GM23248 (cell line): ENCODE measurements around the gene GASK1A. TPM values are rescaled to one million over a fixed set of nuclear protein-coding genes. Genes with fewer than 3 reads are reported as not detected.

ENCODE experiments used
- DNase-seq: peaks from one replicate; pipeline ENCODE4 v3.0.0-alpha.2; 2015
- H2AFZ ChIP-seq: fragments of 200-600 bp; sonication (generic); 2 replicates; pipeline ENCODE4 v1.6.1; 2016; ENCODE audit warnings: antibody characterized with exemption
- H3F3A ChIP-seq: fragments of 200-600 bp; sonication (generic); 2 replicates; pipeline ENCODE4 v1.6.1; 2016; ENCODE audit warnings: mild to moderate bottlenecking, antibody characterized with exemption, mixed run types; ENCODE audit not compliant: insufficient read depth
- H3K27ac ChIP-seq: fragments of 200-600 bp; sonication (generic); 2 replicates; pipeline ENCODE4 v1.5.1; 2016; ENCODE audit warnings: mild to moderate bottlenecking
- H3K27me3 ChIP-seq: fragments of 200-600 bp; sonication (generic); replicated peaks from 2 replicates; pipeline ENCODE4 v1.6.1; 2016; ENCODE audit warnings: mild to moderate bottlenecking; ENCODE audit not compliant: insufficient read depth
- H3K36me3 ChIP-seq: fragments of 200-600 bp; sonication (generic); 2 replicates; pipeline ENCODE4 v1.6.1; 2016; ENCODE audit warnings: low read depth, mild to moderate bottlenecking
- H3K4me1 ChIP-seq: fragments of 200-600 bp; sonication (generic); 2 replicates; pipeline ENCODE4 v1.6.1; 2016; ENCODE audit warnings: mild to moderate bottlenecking; ENCODE audit not compliant: insufficient read depth
- H3K4me2 ChIP-seq: fragments of 200-600 bp; sonication (generic); one replicate; pipeline ENCODE4 v1.6.1; 2016; ENCODE audit warnings: mild to moderate bottlenecking; ENCODE audit not compliant: unreplicated experiment
- H3K4me3 ChIP-seq: fragments of 200-600 bp; sonication (generic); 2 replicates; pipeline ENCODE4 v1.5.1; 2016; ENCODE audit warnings: mild to moderate bottlenecking
- H3K79me2 ChIP-seq: fragments of 200-600 bp; sonication (generic); 2 replicates; pipeline ENCODE4 v1.6.1; 2016; ENCODE audit warnings: mild to moderate bottlenecking; ENCODE audit not compliant: insufficient read depth
- H3K9ac ChIP-seq: fragments of 200-600 bp; sonication (generic); 2 replicates; pipeline ENCODE4 v1.6.1; 2016; ENCODE audit warnings: mild to moderate bottlenecking
- H3K9me2 ChIP-seq: fragments of 200-600 bp; sonication (generic); 2 replicates; pipeline ENCODE4 v1.6.1; 2016; ENCODE audit warnings: mixed run types, mild to moderate bottlenecking, moderate library complexity; ENCODE audit not compliant: insufficient read depth
- H3K9me3 ChIP-seq: fragments of 200-600 bp; sonication (generic); one replicate; pipeline ENCODE4 v1.6.1; 2017; ENCODE audit warnings: low read depth
- H4K20me1 ChIP-seq: fragments of 200-600 bp; sonication (generic); 2 replicates; pipeline ENCODE4 v1.6.0; 2016; ENCODE audit not compliant: insufficient read depth
- EZH2 ChIP-seq: fragments of 200-600 bp; sonication (generic); IDR thresholded peaks from 2 replicates; pipeline ENCODE4 v1.6.1; 2018; ENCODE audit warnings: antibody characterized with exemption, mild to moderate bottlenecking; ENCODE audit not compliant: insufficient read depth, poor library complexity, severe bottlenecking
- EZH2phosphoT487 ChIP-seq: fragments of 200-600 bp; sonication (generic); IDR thresholded peaks from 2 replicates; pipeline ENCODE4 v1.6.1; 2018; ENCODE audit warnings: antibody characterized with exemption, moderate library complexity, mild to moderate bottlenecking, low read depth; ENCODE audit not compliant: insufficient read depth
- WGBS, 2 experiments: methylation state at CpG; one replicate each; pipeline ENCODE4 v1.1.6; 2015 to 2017; ENCODE audit warnings: low lambda C conversion rate in 2 of 2, low coverage in 1 of 2; ENCODE audit errors: missing lambda C conversion rate in 2 of 2; 5-methylcytosine and 5-hydroxymethylcytosine counted together
- in situ Hi-C: fragments of 300-500 bp; cut with MboI; formaldehyde crosslinking; loops from 2 replicates; pipeline ENCODE4 v1.15.0; 2020
- polyA plus RNA-seq: library from polyadenylated mRNA; unstranded; fragments of >200 nt; fragmentation: Nextera tagmentation; extraction: Ambion mirVana; gene quantifications from 2 replicates; pipeline ENCODE4 v1.2.1, GENCODE V29; 2016
- total RNA-seq: library from RNA; depleted of rRNA; stranded (reverse); fragments of >200 nt; shearing (Covaris generic); gene quantifications from 2 replicates; pipeline ENCODE4 v1.2.3, GENCODE V29; 2014

Gene GASK1A
- total and polyA plus RNA-seq, 2 experiments from 2014 or later: 0.08 to 1.8 TPM

DNA sequence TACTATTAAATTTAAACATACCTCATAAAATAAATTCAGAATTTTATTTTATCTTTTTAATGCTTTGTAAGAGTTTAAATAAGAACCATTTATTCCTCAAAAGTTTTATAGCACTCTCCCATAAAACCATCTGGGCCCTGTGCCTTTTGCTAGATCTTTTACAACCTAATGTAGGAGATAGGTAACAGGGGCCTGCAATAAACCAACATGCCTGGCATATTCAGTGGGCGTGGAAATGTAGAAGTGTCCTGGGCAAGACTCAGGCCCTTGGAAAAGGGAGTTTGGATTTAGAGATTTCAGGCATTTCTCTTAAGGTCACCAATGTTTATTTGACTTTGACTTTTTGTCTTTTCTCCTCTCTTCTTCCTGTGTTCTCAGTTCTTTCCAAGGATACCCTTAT is 80.3 kb downstream of the GASK1A start:
- H4K20me1 ChIP-seq: no peaks in the 10 kb centered on the region
- DNase-seq: no peak
- no peak overlapping the region for H3K4me3 ChIP-seq
- no peak overlapping the region for H3K27ac ChIP-seq
- H3K4me1 ChIP-seq: 0 out of 2 replicates have a peak, but pooled peaks cover 3% of the 10 kb centered on the region
- in situ Hi-C loops: no loop called here
- 36 to 78% methylated on average over 1 of the region's 1 CpG for WGBS, 2 experiments
- H3K9me3 ChIP-seq: no peaks in the 10 kb centered on the region
- TF ChIP-seq EZH2phosphoT487 (no peak), EZH2 (no peak)
- no peak overlapping the region for H3K4me2 ChIP-seq
- H3F3A ChIP-seq: no peaks in the 10 kb centered on the region
- H3K36me3 ChIP-seq: no peaks in the 10 kb centered on the region
- no peak overlapping the region for H3K9ac ChIP-seq
- no peaks in the 10 kb centered on the region for H3K9me2 ChIP-seq
- H2AFZ ChIP-seq: no peak overlapping the region
- H3K79me2 ChIP-seq: no peaks in the 10 kb centered on the region
- H3K27me3 ChIP-seq: peaks cover 4% of the 10 kb centered on the region; the same call in 1 of the 2 replicates

DNA sequence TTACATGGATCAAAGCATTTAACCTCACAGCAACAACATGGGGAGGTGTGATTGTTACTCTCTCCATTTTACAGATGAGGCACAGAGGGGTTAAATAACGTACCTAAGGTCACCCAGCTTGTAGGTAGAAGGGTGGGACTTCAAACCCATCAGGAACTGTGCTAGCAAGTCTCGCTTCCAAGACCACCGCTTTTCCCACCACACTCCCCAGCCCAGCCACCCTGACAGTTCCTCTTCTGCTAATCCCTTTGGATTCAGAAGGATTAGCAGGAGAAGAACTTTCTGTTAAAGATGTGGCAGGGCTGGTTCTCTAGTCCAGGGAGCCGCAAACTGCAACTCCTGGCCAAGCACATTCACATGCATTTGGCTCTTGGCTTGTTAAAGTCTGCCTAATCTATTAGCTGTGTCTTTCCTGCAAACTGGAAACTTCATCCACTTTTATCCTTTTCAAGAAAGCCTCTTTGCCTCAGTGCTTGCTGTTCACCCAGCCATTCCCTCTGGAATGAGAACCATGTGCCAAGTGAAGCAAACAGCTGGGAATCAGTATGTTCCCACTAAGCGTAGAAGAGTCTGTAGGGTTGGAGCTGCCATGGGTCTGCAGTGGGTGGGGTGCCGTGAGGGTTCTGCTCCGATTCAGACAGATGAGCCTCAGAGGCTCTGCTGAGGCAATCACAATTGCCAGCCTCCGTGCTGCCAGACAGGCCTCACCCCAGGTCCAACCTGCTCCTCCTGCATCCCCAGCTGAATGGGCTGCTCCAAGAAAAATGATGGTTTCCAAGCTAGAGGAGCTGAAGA is 82.2 kb downstream of the GASK1A start:
- Histone ChIP-seq H3K4me1 (0 out of 2 replicates have a peak, but pooled peaks cover 3% of the 10 kb centered on the region), H2AFZ (no peak overlapping the region), H3K27me3 (0 out of 2 replicates have a peak, but pooled peaks cover 4% of the 10 kb centered on the region), H3K27ac (no peak overlapping the region), H3K4me2 (no peak overlapping the region), H3K79me2 (no peaks in the 10 kb centered on the region), H3K9me2 (no peaks in the 10 kb centered on the region), H3K36me3 (no peaks in the 10 kb centered on the region), H3F3A (no peaks in the 10 kb centered on the region), H3K9ac (no peak overlapping the region), H3K4me3 (no peak overlapping the region), H3K9me3 (no peaks in the 10 kb centered on the region), H4K20me1 (no peaks in the 10 kb centered on the region)
- 57 to 58% methylated on average over 8 of the region's 8 CpGs for WGBS, 2 experiments
- in situ Hi-C loops: no loop called here
- DNase-seq: no peak
- TF ChIP-seq EZH2phosphoT487 (no peak), EZH2 (no peak)

GRCh38 chr3:43062040-43062563 is 83.0 kb downstream of the GASK1A start:
- Histone ChIP-seq H3K4me2 (no peak overlapping the region), H4K20me1 (no peaks in the 10 kb centered on the region), H3K9me2 (no peaks in the 10 kb centered on the region), H2AFZ (no peak overlapping the region), H3K4me1 (0 out of 2 replicates have a peak, but pooled peaks cover 3% of the 10 kb centered on the region), H3K27ac (no peak overlapping the region), H3K79me2 (no peaks in the 10 kb centered on the region), H3K9me3 (no peaks in the 10 kb centered on the region), H3K4me3 (no peak overlapping the region), H3F3A (no peaks in the 10 kb centered on the region), H3K9ac (no peak overlapping the region), H3K36me3 (no peaks in the 10 kb centered on the region), H3K27me3 (0 out of 2 replicates have a peak, but pooled peaks cover 4% of the 10 kb centered on the region)
- WGBS, 2 experiments: 51 to 70% methylated on average over 5 of the region's 5 CpGs
- no peak for DNase-seq
- in situ Hi-C loops: no loop called here
- no peak for TF ChIP-seq EZH2
- no peak for TF ChIP-seq EZH2phosphoT487

DNA sequence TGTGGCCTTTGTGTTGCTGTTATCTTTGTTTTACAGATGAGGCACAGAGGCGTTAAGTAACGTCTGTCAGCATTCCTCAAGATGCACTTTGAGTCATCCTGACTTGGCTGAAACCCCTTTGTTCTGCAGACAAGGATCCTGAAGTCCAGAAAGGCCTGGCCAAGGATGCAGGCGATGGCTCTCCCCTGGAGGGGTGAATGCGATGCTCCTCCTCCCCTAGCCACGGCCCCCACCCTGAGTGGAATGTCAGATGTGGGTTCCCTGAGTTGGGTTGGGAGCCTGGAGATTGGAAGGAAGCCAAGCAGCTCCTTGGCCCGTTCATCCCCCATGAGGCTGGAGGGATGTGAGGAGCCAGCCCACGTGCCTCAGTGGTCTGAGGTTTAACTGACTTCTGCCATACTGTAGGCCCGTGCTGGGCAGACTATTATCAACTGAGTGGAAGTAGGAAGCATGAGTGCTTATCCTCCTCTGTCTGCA is 83.5 kb downstream of the GASK1A start:
- 0 out of 2 replicates have a peak, but pooled peaks cover 4% of the 10 kb centered on the region for H3K27me3 ChIP-seq
- no peak overlapping the region for H3K4me2 ChIP-seq
- no peaks in the 10 kb centered on the region for H3F3A ChIP-seq
- H4K20me1 ChIP-seq: no peaks in the 10 kb centered on the region
- in situ Hi-C loops: no loop called here
- DNase-seq: peak; percentile 50
- no peak overlapping the region for H2AFZ ChIP-seq
- no peaks in the 10 kb centered on the region for H3K36me3 ChIP-seq
- no peak for TF ChIP-seq EZH2
- no peak for TF ChIP-seq EZH2phosphoT487
- no peaks in the 10 kb centered on the region for H3K9me3 ChIP-seq
- 0 out of 2 replicates have a peak, but pooled peaks cover 3% of the 10 kb centered on the region for H3K4me1 ChIP-seq
- 50 to 57% methylated on average over 8 of the region's 8 CpGs for WGBS, 2 experiments
- no peaks in the 10 kb centered on the region for H3K79me2 ChIP-seq
- no peak overlapping the region for H3K27ac ChIP-seq
- no peak overlapping the region for H3K9ac ChIP-seq
- H3K9me2 ChIP-seq: no peaks in the 10 kb centered on the region
- H3K4me3 ChIP-seq: no peak overlapping the region
